H1 (cell line): Measurements from ENCODE around the gene CPPED1. TPM values are rescaled to one million over a fixed set of nuclear protein-coding genes. Genes with fewer than 3 reads are reported as not detected.

Experiments
- BCL11A ChIP-seq, 2 experiments: IDR thresholded peaks; one replicate each; pipeline ENCODE4 v1.6.1; 2011; ENCODE audit warnings: low read depth in 2 of 2, low read length in 2 of 2, mild to moderate bottlenecking in 2 of 2
- CHD1 ChIP-seq: IDR thresholded peaks from 2 replicates; pipeline ENCODE4 v1.6.1; 2012; ENCODE audit warnings: low read depth, low read length, improper control_type of control experiment
- EGR1 ChIP-seq: IDR thresholded peaks from 2 replicates; pipeline ENCODE4 v1.6.1; 2011; ENCODE audit warnings: low read depth, low read length, borderline replicate concordance
- KDM4A ChIP-seq: IDR thresholded peaks from one replicate; pipeline ENCODE4 v1.7.1; 2012; ENCODE audit warnings: low read depth, mild to moderate bottlenecking, moderate library complexity, low read length, inconsistent platforms; ENCODE audit not compliant: severe bottlenecking
- RFX5 ChIP-seq: IDR thresholded peaks from 2 replicates; pipeline ENCODE4 v1.6.1; 2011; ENCODE audit warnings: low read depth, low read length, improper control_type of control experiment, borderline replicate concordance
- SIRT6 ChIP-seq: IDR thresholded peaks from one replicate; pipeline ENCODE4 v1.7.1; 2012; ENCODE audit warnings: low read length, inconsistent platforms
- TCF12 ChIP-seq: IDR thresholded peaks from 2 replicates; pipeline ENCODE4 v1.6.1; 2011; ENCODE audit warnings: low read depth, mild to moderate bottlenecking, low read length
- polyA plus RNA-seq, 7 experiments: library from polyadenylated mRNA; depleted of rRNA in 3 of 7; stranded (reverse) in 5 of 7; unstranded in 2 of 7; fragments of >200 nt in 5 of 7; fragments of 200-250 nt in 2 of 7; gene quantifications; 1 replicate in 5 of 7; 2 replicates in 1 of 7; 4 replicates in 1 of 7; pipeline versions ENCODE4 v1.2.1 to v1.2.3, GENCODE V29; 2011 to 2013; ENCODE audit warnings: missing spikeins in 2 of 7, mixed read lengths in 2 of 7
- total RNA-seq: library from RNA; stranded (reverse); fragmentation: NEBNext Ultra II Directional; extraction: Animal tissue kit (Norgen Biotek cat#: 25700); gene quantifications from 2 replicates; pipeline ENCODE4 v1.2.1, GENCODE V29; 2021
- TF ChIP-seq, protein P1 (sequence below): IDR thresholded peaks from 2 replicates; pipeline ENCODE4 v1.6.1; 2011; ENCODE audit warnings: low read depth, mild to moderate bottlenecking, low read length; ENCODE audit not compliant: insufficient read depth

Gene CPPED1
- total and polyA plus RNA-seq, 2 of the 8 experiments (the other 6 are each of a cell fraction or from before 2014, with no cell fraction given): 3.5 to 11.2 TPM

DNA sequence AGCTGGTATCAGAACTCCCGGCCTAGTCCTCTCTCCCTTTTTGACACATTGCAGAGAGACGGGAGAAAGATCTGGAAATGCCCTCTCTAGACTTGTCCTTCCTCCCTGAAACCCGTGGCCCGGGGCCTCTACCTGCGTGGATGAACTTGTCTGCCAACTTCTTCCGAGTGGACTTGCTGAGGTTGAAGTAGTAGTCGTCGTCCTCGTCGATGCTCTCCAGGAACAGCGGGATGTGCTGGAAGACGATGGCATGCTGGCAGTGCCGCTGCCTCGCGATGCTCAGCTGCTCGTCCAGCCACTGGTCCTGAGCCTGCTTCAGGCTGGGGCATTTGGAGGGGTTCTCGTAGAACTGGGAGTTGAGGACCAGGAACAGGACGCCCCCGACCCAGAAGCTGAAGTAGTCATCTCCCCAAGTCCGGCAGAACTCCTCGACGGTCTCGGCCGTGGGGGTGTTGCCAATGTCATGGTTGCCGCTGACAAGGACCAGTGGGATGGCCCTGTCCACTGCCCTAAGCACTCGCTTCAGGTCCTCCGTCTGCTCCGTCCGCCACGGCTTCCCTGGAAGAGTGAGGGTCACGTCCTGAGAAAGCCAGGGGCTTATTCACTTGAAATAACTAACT is 99.1 kb downstream of the CPPED1 start (continued):
- TF ChIP-seq, protein P1, sequence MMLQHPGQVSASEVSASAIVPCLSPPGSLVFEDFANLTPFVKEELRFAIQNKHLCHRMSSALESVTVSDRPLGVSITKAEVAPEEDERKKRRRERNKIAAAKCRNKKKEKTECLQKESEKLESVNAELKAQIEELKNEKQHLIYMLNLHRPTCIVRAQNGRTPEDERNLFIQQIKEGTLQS: no peak
- TF ChIP-seq SIRT6 (no peak), CHD1 (no peak), EGR1 (no peak), KDM4A (no peak), RFX5 (no peak), BCL11A (IDR thresholded peaks at IDR 0.05; ENCODE audit: low read depth in 2 of 2, low read length in 2 of 2) (no peak), TCF12 (no peak)
